NCI-H1417 (cell line): ENCODE data around the gene B4GALNT4.
"Not testable (repeated sequence)": the region's sequence is repeated elsewhere in the genome, so short reads cannot be mapped to it uniquely, and the experiment has no call there.

Experiments
- DNase-seq, 3 experiments: peaks; one replicate each; lab custom pipeline; 2025; lab: John Stamatoyannopoulos, UW

B4GALNT4 gene

DNA sequence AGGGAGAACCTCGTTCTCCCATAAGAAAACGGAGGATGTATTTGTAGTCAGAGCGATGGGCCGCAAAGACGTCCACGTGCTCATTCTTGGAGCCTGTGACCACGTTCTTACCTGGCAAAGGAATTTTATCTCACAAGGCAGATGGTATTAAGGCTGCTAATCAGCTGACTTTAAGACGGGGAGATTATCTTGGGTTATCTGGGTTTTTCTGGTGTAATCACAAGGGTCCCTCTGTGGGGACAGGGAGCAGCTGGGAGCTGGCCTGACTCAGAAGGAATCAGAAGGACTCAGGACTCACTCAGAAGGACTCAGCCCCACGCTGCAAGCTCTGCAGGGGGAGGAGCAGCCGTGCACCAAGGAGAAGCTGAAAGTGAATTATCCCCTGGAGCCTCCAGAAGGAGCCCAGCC is 53.0 kb downstream of the B4GALNT4 start:
- DNase-seq, result no peak

- no peak for DNase-seq
Measured at GRCh38 chr11:424232-424631, 54.9 kb downstream of the B4GALNT4 start.

DNA sequence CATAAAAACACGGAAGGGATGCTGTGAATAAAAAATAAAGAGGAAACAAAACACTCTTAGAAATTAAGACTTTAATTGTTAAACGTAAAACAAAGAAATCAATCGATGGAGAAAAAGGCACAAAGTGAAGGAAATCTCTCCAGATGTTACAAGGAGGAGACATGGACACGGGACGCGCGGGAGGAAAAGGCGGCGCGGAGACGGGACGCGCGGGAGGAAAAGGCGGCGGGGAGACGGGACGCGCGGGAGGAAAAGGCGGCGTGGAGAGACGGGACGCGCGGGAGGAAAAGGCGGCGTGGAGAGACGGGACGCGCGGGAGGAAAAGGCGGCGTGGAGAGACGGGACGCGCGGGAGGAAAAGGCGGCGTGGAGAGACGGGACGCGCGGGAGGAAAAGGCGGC is 55.5 kb downstream of the B4GALNT4 start:
- DNase-seq, result not testable (repeated sequence)

- DNase-seq, result no peak
Measured at GRCh38 chr11:425301-425700, 56.0 kb downstream of the B4GALNT4 start.

- no peak for DNase-seq
Measured at GRCh38 chr11:426851-427250, 57.6 kb downstream of the B4GALNT4 start.

GRCh38 chr11:428295-428694 is 59.0 kb downstream of the B4GALNT4 start:
- DNase-seq, result no peak

- DNase-seq, result no peak
Measured at GRCh38 chr11:429391-429790, 60.1 kb downstream of the B4GALNT4 start.

GRCh38 chr11:429931-430456 is 60.7 kb downstream of the B4GALNT4 start:
- DNase-seq, result no peak
